Omental fat pad (tissue), 4 donors: ENCODE measurements around the gene RHOT1. TPM values are rescaled to one million over a fixed set of nuclear protein-coding genes. Genes with fewer than 3 reads are reported as not detected.
"Not testable (repeated sequence)": the region's sequence is repeated elsewhere in the genome, so short reads cannot be mapped to it uniquely, and the experiment has no call there.

Experiments
- ATAC-seq: fragments of 150-250 bp; one replicate; pipeline ENCODE4 v1.9.1; 2016; ENCODE audit warnings: mild to moderate bottlenecking, moderate library complexity; ENCODE audit not compliant: low FRiP score
- DNase-seq: peaks from one replicate; pipeline ENCODE4 v3.0.0-alpha.2; 2019; ENCODE audit warnings: low spot score
- CTCF ChIP-seq, 3 donors: fragments of 450-650 bp; IDR thresholded peaks; one replicate each; pipeline ENCODE4 v1.5.1; 2016 to 2017; ENCODE audit warnings: antibody characterized with exemption in 3 of 3, mild to moderate bottlenecking in 3 of 3, moderate library complexity in 2 of 3
- total RNA-seq, 4 donors: library from RNA; depleted of rRNA; stranded (reverse); fragments of >200 nt; gene quantifications; one replicate each; pipeline ENCODE4 v1.1.0, GENCODE V29; 2016

Gene RHOT1
- total RNA-seq, 4 donors from 2014 or later, result 32.1 to 55.7 (median 42.6) TPM

- TF ChIP-seq CTCF (IDR thresholded peaks at IDR 0.05), result no peak
- ATAC-seq (no peak), DNase-seq (no peak)
Measured at GRCh38 chr17:32160526-32160925, 18.2 kb downstream of the RHOT1 start.

- no peak for TF ChIP-seq CTCF (IDR thresholded peaks at IDR 0.05)
Measured at GRCh38 chr17:32161029-32161428, 18.7 kb downstream of the RHOT1 start.

GRCh38 chr17:32161506-32162365, 19.4 kb downstream of the RHOT1 start:
- ATAC-seq, result no peak
- DNase-seq, result no peak
- no peak for TF ChIP-seq CTCF (IDR thresholded peaks at IDR 0.05)

More at GRCh38 chr17:32161029-32161428, 18.7 kb downstream of the RHOT1 start:
- no peak for ATAC-seq
- no peak for DNase-seq

- ATAC-seq (no peak), DNase-seq (no peak)
- TF ChIP-seq CTCF (IDR thresholded peaks at IDR 0.05), result no peak
Measured at GRCh38 chr17:32174889-32175288, 32.6 kb downstream of the RHOT1 start.

GRCh38 chr17:32178679-32179078, 36.4 kb downstream of the RHOT1 start:
- not testable (repeated sequence) for ATAC-seq, DNase-seq

GRCh38 chr17:32179103-32179502, 36.8 kb downstream of the RHOT1 start:
- ATAC-seq, DNase-seq: not testable (repeated sequence)

GRCh38 chr17:32179526-32179925, 37.2 kb downstream of the RHOT1 start:
- DNase-seq, ATAC-seq: not testable (repeated sequence)

GRCh38 chr17:32180262-32180661, 38.0 kb downstream of the RHOT1 start:
- ATAC-seq, DNase-seq: not testable (repeated sequence)

- DNase-seq (no peak), ATAC-seq (no peak)
- TF ChIP-seq CTCF (IDR thresholded peaks at IDR 0.05), result no peak
Measured at GRCh38 chr17:32185875-32186274, 43.6 kb downstream of the RHOT1 start.
